Astrocyte of the cerebellum (primary cell): ENCODE measurements around the gene TLN1.

Experiments
- DNase-seq: peaks from one replicate; pipeline ENCODE4 v3.0.0-alpha.2; 2011; ENCODE audit warnings: low read depth
- H3K4me3 ChIP-seq: 2 replicates; pipeline ENCODE4 v1.5.1; 2011; ENCODE audit warnings: mild to moderate bottlenecking, low read depth, low read length, moderate library complexity
- CTCF ChIP-seq: IDR thresholded peaks from 2 replicates; pipeline ENCODE4 v1.5.1; 2012; ENCODE audit warnings: low read length, low read depth, moderate library complexity, mild to moderate bottlenecking; ENCODE audit errors: missing control alignments
- in situ Hi-C: cut with HindIII; loops from 2 replicates; pipeline ENCODE4 v1.10.0; 2017; ENCODE audit warnings: low sequenced_read_pairs

Gene TLN1

GRCh38 chr9:35732185-35732799 is at the start of gene TLN1, which contains the start of gene CREB3:
Gene TLN1, minus strand, starts transcription at chr9:35732195. Its CDS starts 6,501 bp downstream, at chr9:35725694.
Gene CREB3, plus strand, starts transcription at chr9:35732666. Its CDS starts 107 bp downstream, at chr9:35732773.
- in situ Hi-C loops, result no loop called here

GRCh38 chr9:35781066-35781465 is 49.1 kb upstream of the TLN1 start:
- no peak for TF ChIP-seq CTCF
- in situ Hi-C loops, result no loop called here

More at GRCh38 chr9:35732185-35732799, at the start of gene TLN1, which contains the start of gene CREB3:
- H3K4me3 ChIP-seq, result peak within 1 kb of the TSS; percentile 88
- DNase-seq, result peak; percentile 97
- no peak for TF ChIP-seq CTCF

GRCh38 chr9:35778496-35778895 is 46.5 kb upstream of the TLN1 start:
- in situ Hi-C loops, result no loop called here
- TF ChIP-seq CTCF, result no peak
- H3K4me3 ChIP-seq, result no peak overlapping the region
- no peak for DNase-seq

More at GRCh38 chr9:35781066-35781465, 49.1 kb upstream of the TLN1 start:
- no peak overlapping the region for H3K4me3 ChIP-seq
- no peak for DNase-seq

- DNase-seq, result no peak
- in situ Hi-C loops, result no loop called here
- TF ChIP-seq CTCF, result no peak
- H3K4me3 ChIP-seq, result no peak overlapping the region
Observed at GRCh38 chr9:35776018-35776417, 44.0 kb upstream of the TLN1 start.

GRCh38 chr9:35774907-35775635 is 43.1 kb upstream of the TLN1 start:
- in situ Hi-C loops, result loop anchor here (25.0 kb wide), 1 partner anchor 112 kb away; no protein-coding TSS in a partner anchor
- H3K4me3 ChIP-seq, result no peak overlapping the region
- DNase-seq, result no peak
- no peak for TF ChIP-seq CTCF

GRCh38 chr9:35771943-35772342 is 39.9 kb upstream of the TLN1 start:
- in situ Hi-C loops, result loop anchor here (25.0 kb wide), 1 partner anchor 115 kb away; no protein-coding TSS in a partner anchor
- DNase-seq, result no peak
- no peak overlapping the region for H3K4me3 ChIP-seq
- TF ChIP-seq CTCF, result no peak
